ENCODE data around the gene ABHD12B.

GRCh38 chr14:50951032-50951431 is 79.2 kb downstream of the ABHD12B start:
- TF ChIP-seq GABPA (IDR thresholded peaks at IDR 0.05; ENCODE audit: low read depth) (no peak), IRF3 (IDR thresholded peaks at IDR 0.05; ENCODE audit: low read depth, low read length) (no peak), CTCF (IDR thresholded peaks at IDR 0.05) (no peak), JUND (IDR thresholded peaks at IDR 0.05) (no peak), NRF1 (IDR thresholded peaks at IDR 0.05; ENCODE audit: low read depth, low read length) (no peak), PBX3 (IDR thresholded peaks at IDR 0.05) (no peak), ZBTB33 (IDR thresholded peaks at IDR 0.05; ENCODE audit: borderline replicate concordance, low read depth) (no peak), POLR2AphosphoS5 (IDR thresholded peaks at IDR 0.05; ENCODE audit: low read depth, low read length) (no peak), EZH2phosphoT487 (IDR thresholded peaks at IDR 0.05; ENCODE audit: borderline replicate concordance, low read depth) (no peak)
